SK-N-SH treated with all-trans-retinoic acid at 6 μM for 48 hours (cell line): ENCODE measurements around the gene ADGRE2.

Experiments
- ESRRG ChIP-seq: fragments of 250-450 bp; sonication (Bioruptor Pico); IDR thresholded peaks from 2 replicates; pipeline ENCODE4 v1.6.1; 2021; ENCODE audit warnings: mild to moderate bottlenecking
- TF ChIP-seq, protein P1 (sequence below): fragments of 250-450 bp; sonication (Bioruptor Pico); IDR thresholded peaks from 2 replicates; pipeline ENCODE4 v1.5.1; 2021; ENCODE audit warnings: mild to moderate bottlenecking, moderate library complexity

DNA sequence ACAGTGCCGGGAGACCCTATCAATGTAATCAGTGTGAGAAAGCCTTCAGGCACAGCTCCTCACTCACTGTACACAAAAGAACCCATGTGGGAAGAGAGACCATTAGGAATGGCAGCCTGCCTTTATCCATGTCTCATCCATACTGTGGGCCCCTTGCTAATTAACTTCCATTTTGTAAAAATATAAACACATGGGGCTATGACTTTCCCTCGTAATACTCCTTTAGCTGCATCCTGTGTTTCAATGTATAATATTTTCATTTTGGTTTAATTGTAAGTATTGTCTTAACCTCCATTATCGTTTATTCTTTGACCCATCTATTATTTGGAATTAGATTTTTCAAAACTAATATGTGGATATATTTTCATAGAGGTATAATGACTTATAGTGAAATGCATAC is 59.2 kb downstream of the ADGRE2 start:
- TF ChIP-seq ESRRG (CRISPR knock-in tag): no peak
- TF ChIP-seq, protein P1, sequence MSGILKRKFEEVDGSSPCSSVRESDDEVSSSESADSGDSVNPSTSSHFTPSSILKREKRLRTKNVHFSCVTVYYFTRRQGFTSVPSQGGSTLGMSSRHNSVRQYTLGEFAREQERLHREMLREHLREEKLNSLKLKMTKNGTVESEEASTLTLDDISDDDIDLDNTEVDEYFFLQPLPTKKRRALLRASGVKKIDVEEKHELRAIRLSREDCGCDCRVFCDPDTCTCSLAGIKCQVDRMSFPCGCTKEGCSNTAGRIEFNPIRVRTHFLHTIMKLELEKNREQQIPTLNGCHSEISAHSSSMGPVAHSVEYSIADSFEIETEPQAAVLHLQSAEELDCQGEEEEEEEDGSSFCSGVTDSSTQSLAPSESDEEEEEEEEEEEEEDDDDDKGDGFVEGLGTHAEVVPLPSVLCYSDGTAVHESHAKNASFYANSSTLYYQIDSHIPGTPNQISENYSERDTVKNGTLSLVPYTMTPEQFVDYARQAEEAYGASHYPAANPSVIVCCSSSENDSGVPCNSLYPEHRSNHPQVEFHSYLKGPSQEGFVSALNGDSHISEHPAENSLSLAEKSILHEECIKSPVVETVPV: no peak
